CD14-positive monocyte (primary cell): ENCODE measurements around the gene C7orf25. TPM values are rescaled to one million over a fixed set of nuclear protein-coding genes. Genes with fewer than 3 reads are reported as not detected.

Experiments used
- DNase-seq, 3 donors: peaks; one replicate each; pipeline ENCODE4 v3.0.0-alpha.2; 2011 to 2022
- H2AFZ ChIP-seq: 2 replicates; pipeline ENCODE4 v1.6.0; 2012; ENCODE audit warnings: mild to moderate bottlenecking, low read depth, low read length, inconsistent platforms; ENCODE audit not compliant: insufficient read depth, poor library complexity, severe bottlenecking
- H3K27ac ChIP-seq, 2 donors: 1 replicate in 1 of 2; 2 replicates in 1 of 2; pipeline ENCODE4 v1.5.1; 2012 to 2013; ENCODE audit warnings: low read length in 2 of 2, control low read depth in 1 of 2, inconsistent platforms in 1 of 2, low read depth in 1 of 2, mild to moderate bottlenecking in 1 of 2
- H3K27me3 ChIP-seq, 2 donors: one replicate each; pipeline versions ENCODE4 v1.6.0 to v1.6.1; 2011 to 2013; ENCODE audit warnings: low read length in 2 of 2; ENCODE audit not compliant: control insufficient read depth in 2 of 2, insufficient read depth in 2 of 2
- H3K36me3 ChIP-seq, 2 donors: replicated peaks in 1 of 2; 1 replicate in 1 of 2; 2 replicates in 1 of 2; pipeline versions ENCODE4 v1.5.1 to v1.6.1; 2012 to 2013; ENCODE audit warnings: low read length in 2 of 2, control low read depth in 1 of 2, inconsistent platforms in 1 of 2, mild to moderate bottlenecking in 1 of 2; ENCODE audit not compliant: insufficient read depth in 2 of 2, control insufficient read depth in 1 of 2
- H3K4me1 ChIP-seq, 2 donors: 1 replicate in 1 of 2; 2 replicates in 1 of 2; pipeline versions ENCODE4 v1.5.1 to v1.6.1; 2012 to 2013; ENCODE audit warnings: low read length in 2 of 2, control low read depth in 1 of 2, inconsistent platforms in 1 of 2, mild to moderate bottlenecking in 1 of 2, moderate library complexity in 1 of 2; ENCODE audit not compliant: insufficient read depth in 2 of 2, control insufficient read depth in 1 of 2
- H3K4me2 ChIP-seq: replicated peaks from 2 replicates; pipeline ENCODE3; 2012; ENCODE audit warnings: low read length, moderate library complexity, mild to moderate bottlenecking; ENCODE audit not compliant: poor library complexity, severe bottlenecking; ENCODE audit errors: extremely low read depth
- H3K4me3 ChIP-seq, 3 experiments: fragments of 200-600 bp in 1 of 3; sonication (generic) in 1 of 3; replicated peaks in 1 of 3; 1 replicate in 2 of 3; 2 replicates in 1 of 3; pipeline ENCODE4 v1.5.1; 2011 to 2013; ENCODE audit warnings: low read length in 3 of 3, mild to moderate bottlenecking in 3 of 3, control low read depth in 2 of 3, low read depth in 2 of 3, inconsistent platforms in 1 of 3, moderate library complexity in 1 of 3
- H3K79me2 ChIP-seq: 2 replicates; pipeline ENCODE4 v1.6.0; 2012; ENCODE audit warnings: mild to moderate bottlenecking, control low read depth, inconsistent platforms, low read length, moderate library complexity; ENCODE audit not compliant: insufficient read depth
- H3K9ac ChIP-seq: 2 replicates; pipeline ENCODE4 v1.6.0; 2017; ENCODE audit warnings: low read length, mild to moderate bottlenecking; ENCODE audit not compliant: insufficient read depth, poor library complexity, severe bottlenecking
- H3K9me3 ChIP-seq, 2 donors: replicated peaks in 1 of 2; 1 replicate in 1 of 2; 2 replicates in 1 of 2; pipeline versions ENCODE4 v1.5.1 to v1.6.1; 2012 to 2013; ENCODE audit warnings: low read length in 2 of 2, control low read depth in 1 of 2; ENCODE audit not compliant: control insufficient read depth in 1 of 2, insufficient read depth in 1 of 2
- H4K20me1 ChIP-seq: 2 replicates; pipeline ENCODE4 v1.6.0; 2012; ENCODE audit warnings: mild to moderate bottlenecking, low read length, control low read depth, moderate library complexity; ENCODE audit not compliant: insufficient read depth
- H3K27ac Mint-ChIP-seq, 7 donors: one replicate each; pipeline ENCODE4 v1.8.0; 2020; ENCODE audit warnings: mild to moderate bottlenecking in 7 of 7, mixed read lengths in 7 of 7, moderate library complexity in 6 of 7, inconsistent platforms in 2 of 7
- H3K27me3 Mint-ChIP-seq, 3 donors: one replicate each; pipeline ENCODE4 v1.8.0; 2021 to 2022; ENCODE audit warnings: low read depth in 3 of 3, mild to moderate bottlenecking in 3 of 3, mixed read lengths in 3 of 3, moderate library complexity in 3 of 3, inconsistent platforms in 1 of 3
- H3K36me3 Mint-ChIP-seq, 2 donors: one replicate each; pipeline ENCODE4 v1.8.0; 2020; ENCODE audit warnings: mixed read lengths in 2 of 2, inconsistent platforms in 1 of 2, mild to moderate bottlenecking in 1 of 2
- H3K4me1 Mint-ChIP-seq: one replicate; pipeline ENCODE4 v1.8.0; 2020; ENCODE audit warnings: mild to moderate bottlenecking, mixed read lengths
- H3K4me3 Mint-ChIP-seq, 2 donors: one replicate each; pipeline ENCODE4 v1.8.0; 2020; ENCODE audit warnings: mild to moderate bottlenecking in 2 of 2, mixed read lengths in 2 of 2, moderate library complexity in 1 of 2
- H3K9me3 Mint-ChIP-seq, 7 donors: one replicate each; pipeline ENCODE4 v1.8.0; 2020 to 2022; ENCODE audit warnings: mixed read lengths in 7 of 7, mild to moderate bottlenecking in 6 of 7, moderate library complexity in 6 of 7, inconsistent platforms in 2 of 7
- CTCF ChIP-seq: fragments of 200-600 bp; IDR thresholded peaks from one replicate; pipeline ENCODE4 v1.8.0; 2022; ENCODE audit warnings: antibody characterized with exemption, mild to moderate bottlenecking
- WGBS: methylation state at CpG from one replicate; pipeline ENCODE4 v1.1.5; 2013; ENCODE audit warnings: missing lambda C conversion rate; ENCODE audit not compliant: insufficient coverage; 5-methylcytosine and 5-hydroxymethylcytosine counted together
- intact Hi-C, 2 donors: fragments of 100-400 bp; cut with micrococcal nuclease; formaldehyde crosslinking; loops; one replicate each; pipeline versions ENCODE4 v1.15.0 to v1.15.1; 2023
- polyA minus RNA-seq: library from RNA; depleted of rRNA, polyadenylated mRNA; stranded (reverse); fragments of >200 nt; gene quantifications from 2 replicates; pipeline ENCODE4 v1.2.3, GENCODE V29; 2012
- polyA plus RNA-seq, 3 donors: library from polyadenylated mRNA; depleted of rRNA in 1 of 3; unstranded in 2 of 3; stranded (reverse) in 1 of 3; fragments of 300-500 nt in 2 of 3; fragments of >200 nt in 1 of 3; fragmentation: Illumina TruSeq in 2 of 3; gene quantifications; 1 replicate in 2 of 3; 2 replicates in 1 of 3; pipeline ENCODE4 v1.2.3, GENCODE V29; 2012 to 2021
- total RNA-seq, 12 experiments: library from RNA in 1 of 12; stranded (reverse) in 1 of 12; fragments of 120-200 nt in 1 of 12; gene quantifications; one replicate each; pipeline ENCODE4 v1.2.4 and lab custom pipeline; 2013 to 2026; ENCODE audit warnings: mixed read lengths in 6 of 12, inconsistent platforms in 1 of 12

C7orf25 gene
- total RNA-seq (2013), result 2.7 TPM
- polyA plus RNA-seq, result 1 to 10 TPM in 2 of 3 donors, under 1 TPM in 1; 0.96 to 2.6 (median 2.5) TPM
- polyA minus RNA-seq, result 1.8 and 2.6 TPM in 2 replicates
- 0 to 0.46 (median 0.12) reads per million in 11 experiments for total RNA-seq (lab: John Stamatoyannopoulos, UW)

GRCh38 chr7:42911454-42912447, at the start of gene C7orf25:
C7orf25 (minus strand) TSS chr7:42912070; CDS start chr7:42910900, 1,170 bp downstream.
- H3K36me3 ChIP-seq, result peaks cover 6 to 16% of the 10 kb centered on the region in 2 donors
- peak within 1 kb of the TSS; percentile 95 for H2AFZ ChIP-seq
- peak within 1 kb of the TSS in 6 of 7 donors; percentile 46 to 90 (median 80) for H3K27ac Mint-ChIP-seq
- H3K9ac ChIP-seq, result peak within 1 kb of the TSS; percentile 84
- H3K4me1 Mint-ChIP-seq, result peaks cover 41% of the 10 kb centered on the region
- TF ChIP-seq CTCF, result no peak
- no peaks in the 10 kb centered on the region for H4K20me1 ChIP-seq
- H3K27me3 ChIP-seq, result no peaks in the 10 kb centered on the region
- H3K27me3 Mint-ChIP-seq, result no peaks in the 10 kb centered on the region
- intact Hi-C loops, result loop anchor here (2.0 to 10.0 kb wide), 2 partner anchors 21 to 1583 kb away; partner anchors contain the start of genes MRPL32 (in 2 of the 2), PSMA2 (in 2 of the 2) and NUDCD3 (in 1 of the 2)
- peak within 1 kb of the TSS; percentile 91 for H3K4me2 ChIP-seq
- peak; percentile 89 to 91 (median 90) for DNase-seq
- H3K4me3 Mint-ChIP-seq, result peak within 1 kb of the TSS; percentile 85 to 97
- H3K9me3 Mint-ChIP-seq, result peaks cover 0 to 2% (median 0%) of the 10 kb centered on the region in 7 donors
- peak within 1 kb of the TSS; percentile 54 to 83 (median 68) for H3K4me3 ChIP-seq
- peaks cover 6% of the 10 kb centered on the region for H3K79me2 ChIP-seq
- H3K9me3 ChIP-seq, result no peaks in the 10 kb centered on the region
- peaks cover 19 to 23% of the 10 kb centered on the region in 2 donors for H3K36me3 Mint-ChIP-seq
- under 1% methylated on average over 95 of the region's 95 CpGs for WGBS
- H3K4me1 ChIP-seq, result peaks cover 11 to 24% of the 10 kb centered on the region in 2 donors
- peak within 1 kb of the TSS in 1 of 2 donors; percentile 79 for H3K27ac ChIP-seq

- Mint-ChIP-seq H3K9me3 (peaks cover 2 to 9% (median 8%) of the 10 kb centered on the region in 7 donors), H3K27ac (no peak overlapping the region)
These were observed 49.3 kb upstream of the C7orf25 start for GRCh38 chr7:42961170-42961569.

More at GRCh38 chr7:42961170-42961569, 49.3 kb upstream of the C7orf25 start:
- Mint-ChIP-seq H3K4me3 (no peak overlapping the region), H3K36me3 (no peaks in the 10 kb centered on the region), H3K27me3 (peaks cover 2 to 7% (median 4%) of the 10 kb centered on the region in 3 donors), H3K4me1 (no peaks in the 10 kb centered on the region)
- no peak overlapping the region for H3K4me2 ChIP-seq
- intact Hi-C loops, result no loop called here
- 27% methylated on average over 2 of the region's 2 CpGs for WGBS
- H3K79me2 ChIP-seq, result no peaks in the 10 kb centered on the region
- no peak for DNase-seq
- H3K27ac ChIP-seq, result no peak overlapping the region
- H3K27me3 ChIP-seq, result no peaks in the 10 kb centered on the region
- H3K9me3 ChIP-seq, result peaks cover 0 to 4% of the 10 kb centered on the region in 2 donors
- H3K4me1 ChIP-seq, result no peaks in the 10 kb centered on the region
- TF ChIP-seq CTCF, result no peak
- H4K20me1 ChIP-seq, result no peaks in the 10 kb centered on the region
- H3K9ac ChIP-seq, result no peak overlapping the region
- H3K4me3 ChIP-seq, result no peak overlapping the region
- no peaks in the 10 kb centered on the region for H3K36me3 ChIP-seq
- H2AFZ ChIP-seq, result no peak overlapping the region
